ENCODE measurements around the gene STK40. TPM values are rescaled to one million over a fixed set of nuclear protein-coding genes. Genes with fewer than 3 reads are reported as not detected.

STK40 gene
- total and polyA plus RNA-seq, 9 of the 15 experiments (the other 6 are each of a cell fraction or from before 2014, with no cell fraction given): 0.69 to 94.3 (median 39.1) TPM

- no peak overlapping the region for H3K4me2 ChIP-seq (ENCODE audit: insufficient read depth, low read length)
- peaks cover 7 to 17% of the 10 kb centered on the region in 2 experiments; a peak in 4 of 5 replicates for H3K27me3 ChIP-seq (ENCODE audit: control insufficient read depth in 2 of 2, insufficient read depth in 2 of 2, low read length in 2 of 2)
- no peaks in the 10 kb centered on the region for H3K79me2 ChIP-seq (ENCODE audit: control insufficient read depth, insufficient read depth, low read length)
- H3K9me3 ChIP-seq (replicated peaks; ENCODE audit: control insufficient read depth, insufficient read depth, low read depth, low read length): no peaks in the 10 kb centered on the region
- H3K4me1 ChIP-seq (replicated peaks in 1 of 2; ENCODE audit: control insufficient read depth in 2 of 2, insufficient read depth in 2 of 2, low read length in 2 of 2): no peaks in the 10 kb centered on the region
- no peaks in the 10 kb centered on the region for H3K36me3 ChIP-seq (ENCODE audit: control insufficient read depth, insufficient read depth, low read length)
- intact Hi-C loops (cut with micrococcal nuclease) (no loop called here), in situ Hi-C loops (cut with MboI) (no loop called here)
- ChIA-PET CTCF (ENCODE audit: low intra/inter-chr PET ratio) (no interaction called here), POLR2A (interaction anchor here (0.5 to 1.3 kb wide), 3 partner anchors 13 to 1064 kb away, joined by 3 read pairs; no protein-coding TSS in a partner anchor)
- DNase-seq (ENCODE audit: extremely low read depth in 1 of 4, low spot score in 3 of 4) (no peak), FAIRE-seq (no peak), ATAC-seq (no peak)
- no peak overlapping the region for H3K4me3 ChIP-seq
- no peak overlapping the region for H3K27ac ChIP-seq (ENCODE audit: extremely low read depth, low read depth, low read length)
- no TSS peak for BruUV-seq (replicated peaks)
- no peaks in the 10 kb centered on the region for H4K20me1 ChIP-seq (replicated peaks; ENCODE audit: control insufficient read depth, insufficient read depth, low read length)
- H2AFZ ChIP-seq (ENCODE audit: low read depth, low read length): no peak overlapping the region
- no peaks in the 10 kb centered on the region for H3K9me1 ChIP-seq (ENCODE audit: control insufficient read depth, insufficient read depth, low read length)
- H3K9ac ChIP-seq (ENCODE audit: insufficient read depth in 1 of 2, low read depth in 2 of 2, low read length in 2 of 2): no peak overlapping the region
- WGBS (ENCODE audit: insufficient coverage, low coverage, missing lambda C conversion rate): 0% methylated on average over 1 of the region's 1 CpG
- TF ChIP-seq RBBP5 (IDR thresholded peaks at IDR 0.05; ENCODE audit: borderline replicate concordance, insufficient read depth, low read length, poor library complexity, severe bottlenecking) (no peak), CHD7 (IDR thresholded peaks at IDR 0.05; ENCODE audit: low read depth, low read length) (no peak), MLX (CRISPR knock-in tag; conservative IDR thresholded peaks at IDR 0.05) (no peak), ZNF76 (CRISPR knock-in tag; IDR thresholded peaks at IDR 0.05; ENCODE audit: borderline replicate concordance) (no peak), KDM4B (IDR thresholded peaks at IDR 0.05; ENCODE audit: borderline replicate concordance in 2 of 2, low read depth in 1 of 2) (no peak), RFX5 (IDR thresholded peaks at IDR 0.05; ENCODE audit: low read depth, low read length) (no peak)
- TF ChIP-seq, protein P1, sequence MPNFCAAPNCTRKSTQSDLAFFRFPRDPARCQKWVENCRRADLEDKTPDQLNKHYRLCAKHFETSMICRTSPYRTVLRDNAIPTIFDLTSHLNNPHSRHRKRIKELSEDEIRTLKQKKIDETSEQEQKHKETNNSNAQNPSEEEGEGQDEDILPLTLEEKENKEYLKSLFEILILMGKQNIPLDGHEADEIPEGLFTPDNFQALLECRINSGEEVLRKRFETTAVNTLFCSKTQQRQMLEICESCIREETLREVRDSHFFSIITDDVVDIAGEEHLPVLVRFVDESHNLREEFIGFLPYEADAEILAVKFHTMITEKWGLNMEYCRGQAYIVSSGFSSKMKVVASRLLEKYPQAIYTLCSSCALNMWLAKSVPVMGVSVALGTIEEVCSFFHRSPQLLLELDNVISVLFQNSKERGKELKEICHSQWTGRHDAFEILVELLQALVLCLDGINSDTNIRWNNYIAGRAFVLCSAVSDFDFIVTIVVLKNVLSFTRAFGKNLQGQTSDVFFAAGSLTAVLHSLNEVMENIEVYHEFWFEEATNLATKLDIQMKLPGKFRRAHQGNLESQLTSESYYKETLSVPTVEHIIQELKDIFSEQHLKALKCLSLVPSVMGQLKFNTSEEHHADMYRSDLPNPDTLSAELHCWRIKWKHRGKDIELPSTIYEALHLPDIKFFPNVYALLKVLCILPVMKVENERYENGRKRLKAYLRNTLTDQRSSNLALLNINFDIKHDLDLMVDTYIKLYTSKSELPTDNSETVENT (CRISPR knock-in tag; IDR thresholded peaks at IDR 0.05): no peak
Measured at GRCh38 chr1:36433102-36433501, 47.4 kb upstream of the STK40 start.
